NCI-H1694 (cell line): ENCODE measurements around the gene ANO6.
A peak's percentile ranks its signal among the peaks of the same experiment; 100 is the strongest.
"Not testable (repeated sequence)": the region's sequence is repeated elsewhere in the genome, so short reads cannot be mapped to it uniquely, and the experiment has no call there.

Experiments
- DNase-seq: peaks from one replicate; lab custom pipeline; 2025; lab: John Stamatoyannopoulos, UW

Gene ANO6, protein sequence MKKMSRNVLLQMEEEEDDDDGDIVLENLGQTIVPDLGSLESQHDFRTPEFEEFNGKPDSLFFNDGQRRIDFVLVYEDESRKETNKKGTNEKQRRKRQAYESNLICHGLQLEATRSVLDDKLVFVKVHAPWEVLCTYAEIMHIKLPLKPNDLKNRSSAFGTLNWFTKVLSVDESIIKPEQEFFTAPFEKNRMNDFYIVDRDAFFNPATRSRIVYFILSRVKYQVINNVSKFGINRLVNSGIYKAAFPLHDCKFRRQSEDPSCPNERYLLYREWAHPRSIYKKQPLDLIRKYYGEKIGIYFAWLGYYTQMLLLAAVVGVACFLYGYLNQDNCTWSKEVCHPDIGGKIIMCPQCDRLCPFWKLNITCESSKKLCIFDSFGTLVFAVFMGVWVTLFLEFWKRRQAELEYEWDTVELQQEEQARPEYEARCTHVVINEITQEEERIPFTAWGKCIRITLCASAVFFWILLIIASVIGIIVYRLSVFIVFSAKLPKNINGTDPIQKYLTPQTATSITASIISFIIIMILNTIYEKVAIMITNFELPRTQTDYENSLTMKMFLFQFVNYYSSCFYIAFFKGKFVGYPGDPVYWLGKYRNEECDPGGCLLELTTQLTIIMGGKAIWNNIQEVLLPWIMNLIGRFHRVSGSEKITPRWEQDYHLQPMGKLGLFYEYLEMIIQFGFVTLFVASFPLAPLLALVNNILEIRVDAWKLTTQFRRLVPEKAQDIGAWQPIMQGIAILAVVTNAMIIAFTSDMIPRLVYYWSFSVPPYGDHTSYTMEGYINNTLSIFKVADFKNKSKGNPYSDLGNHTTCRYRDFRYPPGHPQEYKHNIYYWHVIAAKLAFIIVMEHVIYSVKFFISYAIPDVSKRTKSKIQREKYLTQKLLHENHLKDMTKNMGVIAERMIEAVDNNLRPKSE

DNA sequence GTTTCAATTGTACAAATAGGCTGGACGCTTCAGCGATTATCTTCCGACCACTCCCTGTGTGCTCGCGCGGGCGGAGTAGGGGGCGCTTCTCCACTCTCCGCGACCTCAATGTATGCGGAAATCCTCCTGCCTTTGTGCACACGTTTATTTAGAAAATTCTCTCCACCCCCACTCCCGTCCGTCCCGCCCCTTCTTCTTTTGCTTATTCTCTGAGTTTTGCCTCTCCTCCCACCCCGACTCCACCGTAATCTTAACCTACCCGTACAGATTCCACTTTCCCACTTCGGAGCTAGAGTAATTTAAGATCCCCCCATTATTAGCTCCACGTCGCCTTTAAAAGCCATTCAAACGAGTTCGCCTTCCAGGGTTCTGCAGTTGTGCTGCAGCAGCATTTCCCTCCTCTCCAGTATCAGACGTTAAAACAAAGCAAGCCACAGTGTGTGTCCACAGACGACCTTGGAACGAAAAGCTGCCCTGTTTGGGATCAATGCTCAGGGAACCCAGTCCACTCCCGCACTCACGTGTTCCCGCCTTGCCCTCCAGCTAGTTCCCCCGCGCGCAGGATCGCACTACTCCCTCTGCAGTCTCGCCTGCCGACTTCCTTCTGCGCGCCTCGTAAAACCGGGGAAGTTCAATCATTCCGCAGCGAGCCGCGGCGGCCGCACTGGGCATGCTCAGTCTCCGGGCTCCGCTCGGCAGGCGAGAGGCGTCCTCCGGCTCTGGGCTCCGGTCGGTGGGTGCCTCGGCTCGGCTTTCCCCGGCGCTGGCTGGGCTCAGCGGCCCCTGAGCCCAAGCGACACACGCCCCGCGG lies at the start of gene ANO6:
Gene ANO6 (plus strand): TSS at position 677 of the 811 bp plus-strand sequence. CDS start 227 bp downstream, outside the sequence.
- DNase-seq, result peak; percentile 72

DNA sequence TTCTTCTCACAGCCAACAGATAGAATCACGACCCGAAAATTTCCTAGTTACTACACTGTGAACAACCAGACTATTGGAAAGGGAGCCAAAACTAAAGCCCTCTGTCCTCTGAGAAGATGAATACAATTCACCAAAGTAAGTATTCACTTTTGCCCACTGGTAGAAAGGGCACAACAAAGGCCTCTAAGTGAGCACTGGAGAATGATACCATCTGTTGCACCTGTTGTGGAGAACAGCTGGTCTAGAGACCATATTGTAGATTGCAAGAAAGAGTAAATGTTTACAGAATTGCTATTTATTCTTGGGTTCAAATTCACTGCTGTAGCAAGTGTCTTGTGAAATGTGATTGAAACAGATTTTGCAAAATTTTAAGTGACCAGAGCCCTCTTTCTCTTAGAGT lies 46.9 kb upstream of the ANO6 start:
- no peak for DNase-seq

DNA sequence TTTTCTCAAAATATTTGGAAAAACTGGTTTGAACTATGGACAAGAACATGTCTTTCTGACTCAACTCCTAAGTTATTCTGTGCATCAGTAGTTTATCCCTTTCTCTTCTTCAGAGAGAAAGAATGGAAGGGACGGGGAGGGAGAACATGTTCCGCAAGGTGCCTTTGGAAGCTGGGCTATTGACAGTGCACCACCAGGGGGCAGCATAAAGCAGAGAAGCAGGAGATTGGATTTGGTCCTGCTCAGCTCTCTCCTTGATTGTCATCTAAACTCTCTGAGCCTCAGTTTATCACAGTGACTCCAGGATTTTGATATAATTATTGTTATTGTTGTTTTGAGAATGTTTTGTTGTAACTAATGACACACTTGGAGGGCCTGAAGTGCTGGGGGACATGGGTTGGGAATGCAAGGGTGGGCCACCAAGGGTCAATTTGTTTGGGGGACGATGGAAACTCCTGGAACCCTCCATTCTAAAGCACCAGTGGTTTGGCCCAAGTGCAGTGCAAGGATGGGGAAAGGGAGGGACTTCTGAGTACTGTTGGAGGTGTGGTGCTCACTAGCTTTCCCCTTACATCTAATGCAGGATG lies 45.3 kb upstream of the ANO6 start:
- DNase-seq, result peak; percentile 68

DNA sequence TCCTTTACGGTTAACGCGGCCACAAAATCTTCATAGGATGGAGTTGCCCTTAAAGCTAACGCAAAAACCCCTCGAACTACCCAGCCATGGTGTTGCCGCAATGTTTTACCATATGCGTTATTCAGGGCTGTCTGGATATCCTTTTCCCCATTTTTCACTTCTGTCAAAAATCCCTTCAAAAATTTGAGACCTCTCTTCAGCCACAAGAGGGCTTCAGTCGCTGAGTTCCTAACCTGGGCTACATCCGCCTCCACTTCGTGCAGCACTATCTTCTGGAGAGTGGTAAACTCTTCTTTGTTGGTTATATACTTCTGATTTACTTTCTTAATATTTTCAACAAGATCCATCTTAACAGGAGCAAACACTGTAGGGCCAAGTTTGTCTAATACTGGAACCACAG lies 42.6 kb upstream of the ANO6 start:
- DNase-seq, result not testable (repeated sequence)

DNA sequence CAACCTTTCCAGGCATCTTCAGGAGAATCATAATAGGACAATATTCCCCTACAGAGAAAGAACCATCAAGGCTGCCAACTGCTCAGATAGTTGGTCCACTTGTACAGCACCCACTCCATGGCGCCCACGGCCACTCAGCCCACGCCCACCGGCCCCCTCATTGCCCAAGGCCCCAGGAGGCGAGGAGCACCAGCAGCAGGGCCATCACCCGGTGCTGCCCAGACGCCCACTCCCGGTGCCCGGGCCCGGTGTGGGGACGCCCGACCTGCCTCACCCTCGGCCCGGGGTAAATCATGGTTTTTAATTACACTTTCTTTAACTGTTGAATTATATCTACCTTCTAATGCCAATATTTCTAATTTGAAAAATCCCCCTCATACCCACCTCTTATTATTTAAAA lies 41.3 kb upstream of the ANO6 start:
- DNase-seq, result no peak

DNA sequence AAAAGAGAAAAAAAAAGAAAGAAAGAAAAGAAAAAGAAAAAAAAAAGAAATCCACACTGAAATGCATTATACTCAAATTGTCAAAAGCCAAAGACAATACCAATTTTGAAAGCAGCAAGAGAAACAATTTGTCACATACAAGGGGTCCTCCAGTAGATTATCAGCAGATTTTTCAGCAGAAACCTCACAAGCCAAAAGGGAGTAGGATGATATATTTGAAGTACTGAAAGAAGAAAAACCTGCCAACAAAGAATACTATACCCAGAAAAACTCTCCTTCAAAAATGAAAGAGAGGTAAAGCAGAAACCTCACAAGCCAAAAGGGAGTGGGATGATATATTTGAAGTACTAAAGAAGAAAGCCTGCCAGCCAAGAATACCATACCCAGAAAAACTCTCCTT lies 37.1 kb upstream of the ANO6 start:
- DNase-seq, result no peak

DNA sequence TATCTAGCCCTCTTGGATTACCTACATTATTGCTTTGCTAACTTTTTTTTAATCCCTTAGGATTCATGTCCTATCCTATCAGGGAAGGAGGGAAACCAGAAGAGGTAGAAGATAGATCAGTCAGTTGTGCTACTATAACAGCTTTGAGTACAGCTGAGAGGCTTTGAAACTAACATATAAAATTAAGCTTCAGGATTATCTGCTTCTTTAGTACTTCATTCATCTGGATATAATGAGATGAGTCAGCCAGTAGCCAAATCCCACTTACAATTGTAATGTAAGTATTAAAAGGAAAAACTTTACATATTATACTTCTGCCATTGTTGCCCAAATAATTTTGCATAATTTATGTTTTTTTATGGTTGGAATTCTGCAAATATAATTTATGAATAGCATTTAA lies 33.4 kb upstream of the ANO6 start:
- no peak for DNase-seq

DNA sequence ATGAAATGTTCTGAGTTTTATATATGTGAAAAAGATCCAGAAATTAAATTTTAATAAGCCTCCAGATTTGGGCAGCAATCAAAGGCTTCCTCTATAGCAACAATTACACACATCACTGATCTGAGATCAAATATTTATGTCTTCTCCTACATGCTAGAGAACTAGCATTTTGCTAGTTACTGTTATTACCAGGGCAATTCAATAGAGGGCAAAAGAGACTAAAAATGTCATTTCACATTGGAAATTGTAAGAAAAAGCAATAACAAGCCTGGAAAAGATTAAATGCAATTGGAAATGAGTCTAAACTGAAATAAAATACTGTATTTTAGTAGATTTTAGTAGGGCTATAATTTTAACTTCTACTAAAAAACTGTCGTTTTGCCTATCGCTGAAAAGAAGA lies 32.6 kb upstream of the ANO6 start:
- no peak for DNase-seq

DNA sequence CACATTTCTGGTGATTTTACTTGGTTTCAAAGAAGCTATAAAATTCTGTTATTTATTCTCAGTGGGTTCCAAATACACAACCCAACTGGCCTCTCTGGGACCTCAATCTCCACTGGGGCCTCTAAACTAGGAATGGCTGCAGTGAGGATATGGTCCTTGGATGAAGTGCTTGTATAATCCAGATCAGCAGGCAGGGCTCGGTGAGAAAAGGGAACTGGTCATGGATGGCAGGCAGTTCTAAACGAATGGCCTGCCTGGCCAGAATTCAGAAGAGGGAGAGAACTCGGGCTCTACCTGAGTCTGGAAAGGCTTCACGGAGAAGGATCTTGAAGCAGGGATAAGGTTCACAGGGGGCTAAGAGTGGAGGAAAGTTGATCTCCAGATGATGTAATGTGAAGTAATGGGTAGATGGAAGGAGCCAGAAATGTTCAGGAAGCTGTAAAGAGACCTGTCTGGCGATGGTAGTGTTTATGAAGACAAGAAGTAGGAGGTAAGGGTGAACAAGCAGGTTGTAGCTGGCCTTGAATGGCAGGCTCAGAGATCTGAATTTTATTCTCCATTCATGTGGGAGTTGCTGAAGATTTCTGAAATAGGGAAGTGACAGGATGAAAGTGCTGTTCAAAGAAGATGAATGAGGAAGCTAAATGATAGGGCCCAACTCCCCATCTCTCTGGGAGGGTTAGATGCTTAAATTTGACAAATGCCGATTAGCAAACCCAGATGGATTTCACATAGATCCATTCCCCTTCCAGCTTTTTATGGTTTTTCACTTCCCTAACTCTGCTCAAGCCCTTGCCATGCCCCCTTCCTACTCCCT lies 31.5 kb upstream of the ANO6 start:
- DNase-seq, result no peak

DNA sequence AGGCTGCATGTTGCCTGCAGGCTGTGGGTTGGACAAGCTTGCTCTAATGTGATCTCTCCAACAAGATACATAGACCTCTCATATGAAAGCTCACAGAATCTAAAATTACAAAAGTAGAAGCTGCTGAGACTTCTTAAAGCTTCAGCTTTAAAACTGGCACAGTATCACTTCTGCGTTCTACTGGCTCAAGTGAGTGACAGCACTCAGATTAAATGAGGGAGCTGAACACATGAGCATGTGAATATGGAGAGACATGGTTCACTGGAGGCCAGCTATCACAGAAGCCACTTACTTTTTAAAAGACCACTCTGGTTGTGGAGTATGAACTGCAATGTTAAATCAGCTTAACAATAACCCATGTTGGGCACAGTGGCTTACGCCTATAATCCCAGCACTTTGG lies 29.1 kb upstream of the ANO6 start:
- DNase-seq, result no peak

DNA sequence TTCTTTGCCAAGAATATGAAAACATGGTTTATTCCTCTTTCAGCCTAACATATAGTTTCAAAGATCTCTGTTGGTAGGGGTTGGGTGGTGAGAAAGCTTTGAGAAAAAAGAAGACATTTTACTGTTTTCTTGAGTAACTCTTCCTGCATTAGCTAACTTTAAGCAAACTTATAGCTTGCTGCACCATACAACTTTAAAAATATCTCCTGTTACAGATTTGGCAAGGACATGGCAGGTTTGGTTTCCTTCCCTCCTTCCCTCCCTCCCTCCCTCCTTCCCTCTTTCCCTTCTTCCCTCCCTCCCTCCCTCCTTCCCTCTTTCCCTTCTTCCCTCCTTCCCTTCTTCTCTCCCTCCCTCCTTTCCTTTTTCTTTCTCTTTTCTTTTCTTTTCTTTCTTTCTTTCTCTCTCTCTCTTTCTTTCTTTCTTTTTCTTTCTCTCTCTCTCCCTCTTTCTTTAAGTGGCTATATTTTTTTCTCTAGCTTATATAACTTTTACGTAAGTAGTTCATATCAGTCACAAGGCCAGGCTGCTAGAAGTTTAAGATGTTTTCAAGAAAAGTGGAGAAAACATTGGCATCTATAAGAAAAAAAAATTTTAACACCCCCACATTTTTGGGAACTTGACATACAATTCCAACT lies 26.0 kb upstream of the ANO6 start:
- DNase-seq, result no peak

DNA sequence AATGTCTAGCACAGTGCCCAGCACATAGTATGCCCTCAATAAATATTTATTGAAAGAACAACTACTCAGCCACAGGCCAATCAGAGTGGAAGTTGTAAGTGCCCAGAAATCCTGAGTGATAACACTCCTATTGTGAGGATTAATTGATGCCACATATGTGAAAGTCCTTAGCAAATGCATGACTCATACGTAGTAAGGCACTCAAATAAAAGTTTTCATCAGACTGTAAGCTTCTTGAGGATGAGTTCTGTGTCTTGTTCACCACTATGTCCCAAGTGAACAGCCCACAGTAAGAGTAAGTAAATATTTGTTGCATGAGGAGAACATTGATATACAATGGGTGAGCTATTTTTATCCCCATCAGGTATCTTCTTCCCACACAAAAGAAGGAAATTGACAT lies 24.7 kb upstream of the ANO6 start:
- no peak for DNase-seq

DNA sequence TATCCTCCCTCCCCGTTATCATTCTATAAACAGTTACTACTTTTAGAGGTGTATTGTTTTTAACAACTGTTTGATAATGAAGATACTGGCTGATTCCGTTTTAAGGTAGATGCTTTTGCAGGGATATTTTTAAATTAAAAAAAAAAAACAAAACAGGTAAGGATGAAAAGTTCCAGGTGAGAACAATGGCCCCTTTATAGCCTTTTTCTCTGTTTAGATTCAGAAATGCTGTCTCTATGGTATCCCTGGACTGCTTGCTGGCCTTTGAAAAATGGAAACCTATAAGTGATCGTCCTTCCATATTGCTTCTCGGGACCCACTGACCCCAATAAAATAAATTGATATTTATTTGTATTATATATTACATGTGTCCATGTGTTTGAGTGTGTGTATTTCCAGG lies 23.2 kb upstream of the ANO6 start:
- no peak for DNase-seq

DNA sequence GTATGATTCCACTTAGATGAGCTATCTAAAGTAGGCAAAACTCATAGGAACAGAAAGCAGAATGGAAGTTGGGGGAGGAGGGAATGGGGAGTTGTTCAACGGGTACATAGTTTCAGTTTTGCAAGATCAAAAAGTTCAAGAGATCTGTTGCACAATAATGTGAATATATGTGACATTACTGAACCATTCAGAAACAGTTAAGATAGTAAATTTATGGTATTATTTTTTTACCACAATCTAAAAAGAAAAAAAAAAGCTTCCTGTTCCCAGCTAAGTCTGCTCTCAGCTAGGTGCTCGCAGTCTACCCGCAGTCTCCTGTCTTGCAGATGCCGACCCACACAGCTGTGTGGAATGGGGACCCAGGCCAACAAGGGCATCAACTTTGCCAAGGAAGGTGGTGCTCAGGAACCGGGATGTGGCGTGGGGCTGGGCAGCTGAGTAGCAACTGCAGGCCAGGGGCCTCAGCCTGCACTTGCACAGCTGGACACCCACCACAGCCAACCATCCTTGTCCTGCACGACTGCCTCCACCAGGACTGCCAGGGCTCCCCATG lies 15.3 kb upstream of the ANO6 start:
- no peak for DNase-seq

DNA sequence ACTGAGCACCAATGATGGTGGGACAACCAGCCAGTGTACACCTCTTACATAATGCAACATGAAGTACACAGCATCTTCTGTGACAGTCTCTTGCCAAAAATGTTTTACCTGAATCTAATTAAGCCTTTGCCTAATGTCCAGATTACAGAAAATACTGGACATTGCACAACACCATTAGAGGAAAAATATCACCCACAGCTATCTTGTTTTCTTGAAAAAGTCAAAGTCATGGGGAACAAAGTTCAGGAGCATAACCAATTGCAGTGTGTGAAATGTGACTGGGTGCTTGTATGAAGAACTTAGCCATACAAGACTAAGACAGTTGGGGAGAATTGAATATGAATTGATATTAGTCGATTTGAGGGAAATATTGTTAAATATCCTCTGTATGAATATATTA lies 12.1 kb upstream of the ANO6 start:
- DNase-seq, result no peak

DNA sequence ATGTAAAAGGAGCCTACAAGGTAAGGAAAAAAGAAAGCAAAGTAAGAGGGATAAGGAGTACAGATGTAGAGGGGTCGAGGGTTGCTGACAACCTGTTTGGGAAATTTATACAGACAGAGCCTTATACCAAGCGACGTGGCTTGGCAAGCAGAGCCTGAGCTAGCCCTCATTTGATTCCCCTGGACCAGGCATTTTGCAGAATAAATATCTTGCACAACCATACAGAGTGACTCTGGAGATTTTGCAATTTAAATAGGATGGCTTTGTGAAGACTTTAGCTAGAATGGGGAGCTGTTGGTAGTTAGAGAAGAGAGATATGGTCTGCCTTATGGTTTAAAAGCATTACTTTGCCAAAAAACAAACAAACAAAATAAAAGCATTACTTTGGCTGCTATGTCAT lies 11.1 kb upstream of the ANO6 start:
- no peak for DNase-seq

DNA sequence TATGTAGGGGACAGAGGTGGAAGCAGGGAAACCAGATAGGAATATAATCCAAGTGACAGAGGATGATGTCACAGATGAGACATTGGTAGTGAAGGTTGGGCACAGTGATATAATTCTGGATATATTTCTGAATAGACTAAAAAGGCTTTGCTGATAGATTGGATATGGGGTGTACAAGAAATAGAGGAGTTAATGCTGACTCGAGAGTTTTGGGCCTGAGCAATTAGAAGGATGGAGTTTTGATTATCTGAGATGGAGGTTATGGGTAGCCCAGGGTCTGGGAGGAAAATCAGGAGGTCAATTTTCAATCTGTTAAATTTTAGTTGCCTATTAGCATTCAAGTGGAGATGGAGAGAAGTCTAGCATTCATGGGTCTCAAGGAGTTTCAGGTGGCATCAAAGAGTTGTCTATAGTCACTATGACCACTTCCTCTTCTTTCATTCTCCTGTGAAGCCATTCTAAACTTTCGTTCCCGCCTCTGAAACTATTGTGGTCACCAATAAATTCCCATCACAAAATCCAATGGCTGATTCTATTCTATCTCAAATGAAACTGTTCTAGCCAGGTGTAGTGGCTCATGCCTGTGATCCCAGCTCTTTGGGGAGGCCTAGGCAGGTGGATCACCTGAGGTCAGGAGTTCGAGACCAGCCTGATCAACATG lies 10.6 kb upstream of the ANO6 start:
- no peak for DNase-seq

DNA sequence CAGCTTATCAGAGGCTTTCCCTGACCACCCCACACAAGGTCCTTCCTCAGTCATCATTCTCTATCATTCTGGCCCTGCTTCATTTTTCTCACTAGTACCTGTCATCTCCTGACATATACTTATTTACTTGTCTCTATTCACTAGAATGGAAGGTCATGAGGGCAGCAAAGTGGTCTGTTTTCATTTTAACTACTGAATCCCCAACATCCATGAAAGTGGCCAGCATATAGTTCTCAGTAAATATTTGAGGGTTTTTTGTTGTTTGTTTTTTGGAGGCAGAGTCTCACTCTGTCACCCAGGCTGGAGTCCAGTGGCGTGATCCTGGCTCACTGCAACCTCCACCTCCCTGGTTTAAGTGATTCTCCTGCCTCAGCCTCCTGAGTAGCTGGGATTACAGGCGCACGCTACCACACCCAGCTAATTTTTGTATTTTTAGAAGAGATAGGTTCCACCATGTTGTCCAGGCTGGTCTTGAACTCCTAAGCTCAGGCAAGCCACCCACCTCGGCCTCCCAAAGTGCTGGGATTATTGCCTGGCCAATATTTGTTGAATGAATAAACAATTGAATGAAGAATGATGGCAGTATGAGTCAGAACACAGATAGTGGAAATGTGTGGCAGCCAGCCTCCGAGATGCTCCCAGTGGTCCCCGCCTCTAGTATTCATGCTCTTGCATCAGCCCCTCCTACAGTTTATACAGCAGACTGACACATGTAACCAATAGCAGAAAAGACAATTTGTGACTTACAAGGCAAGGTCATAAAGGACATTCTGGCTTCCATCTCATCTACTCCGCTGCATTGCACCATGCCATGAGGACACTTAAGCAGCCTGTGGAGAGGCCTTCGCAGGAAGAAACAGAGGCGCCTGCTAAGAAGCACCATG lies 7.0 kb upstream of the ANO6 start:
- no peak for DNase-seq

DNA sequence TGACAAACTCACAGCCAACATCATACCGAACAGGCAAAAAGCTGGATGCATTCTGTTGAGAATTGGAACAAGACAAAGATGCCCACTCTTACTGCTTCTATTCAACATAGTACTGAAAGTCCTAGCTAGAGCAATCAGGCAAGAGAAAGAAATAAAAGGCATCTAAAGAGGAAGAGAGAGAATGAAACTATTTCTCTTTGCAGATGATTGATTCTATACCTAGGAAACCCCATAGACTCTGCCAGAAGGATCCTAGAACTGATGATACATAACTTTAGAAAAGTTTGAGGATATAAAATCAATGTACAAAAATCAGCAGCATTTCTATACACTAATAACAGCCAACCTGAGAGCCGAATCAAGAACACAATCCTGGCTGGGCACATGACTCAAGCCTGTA lies 6.1 kb upstream of the ANO6 start:
- no peak for DNase-seq
